HCT116 (cell line): ENCODE data around the gene AKT1. TPM values are rescaled to one million over a fixed set of nuclear protein-coding genes. Genes with fewer than 3 reads are reported as not detected.

Experiments used
- ATAC-seq: fragments of 200-7000 bp; cut with Tn5 transposase; 2 replicates; pipeline ENCODE4 v1.9.1; 2020; ENCODE audit warnings: mild to moderate bottlenecking, moderate library complexity
- BruUV-seq: library from RNA; stranded (reverse); fragments of 400-500 nt; replicated peaks from 2 replicates; lab custom pipeline; 2021; lab: Mats Ljungman, UMichigan
- CTCF ChIA-PET: fragments of 300-600 bp; sonication (Branson Sonifier 250); formaldehyde crosslinking; loops from one replicate; lab custom pipeline; 2021; ENCODE audit warnings: antibody characterized with exemption; lab: Charles Lee
- POLR2A ChIA-PET: fragments of 300-600, 350-600 bp; sonication (Branson Sonifier 250); formaldehyde crosslinking; loops from one replicate; lab custom pipeline; 2021; ENCODE audit warnings: antibody characterized with exemption; lab: Charles Lee
- RAD21 ChIA-PET, 2 experiments: fragments of 300-600 bp; sonication (Branson Sonifier 250); formaldehyde crosslinking; loops; one replicate each; lab custom pipeline; 2023; ENCODE audit warnings: low total read pairs in 2 of 2; ENCODE audit not compliant: uncharacterized antibody in 2 of 2, unreplicated experiment in 2 of 2, low non-redundant PET in 1 of 2; lab: Charles Lee
- DNase-seq: peaks from one replicate; pipeline ENCODE4 v3.0.0-alpha.2; 2010; ENCODE audit warnings: low read depth, low spot score
- H2AFZ ChIP-seq: fragments of 200-600 bp; shearing (Covaris generic), sonication (generic); 2 replicates; pipeline ENCODE4 v1.6.1; 2017; ENCODE audit warnings: low read depth, mixed run types, mixed read lengths, antibody characterized with exemption, low read length; ENCODE audit not compliant: poor library complexity, severe bottlenecking
- H3K27ac ChIP-seq: 2 replicates; pipeline ENCODE4 v1.5.1; 2012; ENCODE audit warnings: low read depth, low read length
- H3K27me3 ChIP-seq: fragments of 200-600 bp; sonication (generic); 2 replicates; pipeline ENCODE4 v1.6.1; 2016; ENCODE audit warnings: mixed run types, low read length, mixed read lengths; ENCODE audit not compliant: insufficient read depth
- H3K36me3 ChIP-seq, 2 experiments: fragments of 200-500 bp in 1 of 2; fragments of 200-600 bp in 1 of 2; sonication (Bioruptor generic) in 1 of 2; sonication (generic) in 1 of 2; 2 replicates each; pipeline versions ENCODE4 v1.5.1 to v1.6.1; 2014 to 2016; ENCODE audit warnings: low read length in 2 of 2, inconsistent platforms in 1 of 2, mixed read lengths in 1 of 2, mixed run types in 1 of 2; ENCODE audit not compliant: insufficient read depth in 2 of 2, control insufficient read depth in 1 of 2
- H3K4me1 ChIP-seq, 2 experiments: fragments of 200-600 bp in 1 of 2; sonication (generic) in 1 of 2; 2 replicates each; pipeline versions ENCODE4 v1.5.1 to v1.6.1; 2012 to 2017; ENCODE audit warnings: low read length in 2 of 2, inconsistent platforms in 1 of 2, mild to moderate bottlenecking in 1 of 2, mixed read lengths in 1 of 2, mixed run types in 1 of 2, moderate library complexity in 1 of 2; ENCODE audit not compliant: insufficient read depth in 2 of 2, control insufficient read depth in 1 of 2
- H3K4me2 ChIP-seq: fragments of 200-600 bp; sonication (generic); 2 replicates; pipeline ENCODE4 v1.6.1; 2017; ENCODE audit warnings: mixed run types, low read length, mixed read lengths
- H3K4me3 ChIP-seq, 2 experiments: fragments of 200-600 bp in 1 of 2; sonication (generic) in 1 of 2; replicated peaks in 1 of 2; 2 replicates each; pipeline ENCODE4 v1.5.1; 2011 to 2016; ENCODE audit warnings: low read length in 2 of 2, control low read depth in 1 of 2, low read depth in 1 of 2, mild to moderate bottlenecking in 1 of 2, mixed read lengths in 1 of 2, mixed run types in 1 of 2
- H3K79me2 ChIP-seq: fragments of 200-600 bp; sonication (generic); 2 replicates; pipeline ENCODE4 v1.6.1; 2017; ENCODE audit warnings: mild to moderate bottlenecking, mixed run types, low read length, moderate library complexity, mixed read lengths; ENCODE audit not compliant: insufficient read depth
- H3K9ac ChIP-seq: fragments of 200-600 bp; sonication (generic); 2 replicates; pipeline ENCODE4 v1.6.1; 2016; ENCODE audit warnings: low read length, mixed read lengths
- H3K9me2 ChIP-seq: fragments of 200-600 bp; sonication (generic), shearing (Covaris generic); 2 replicates; pipeline ENCODE4 v1.6.1; 2017; ENCODE audit warnings: mixed run types, mild to moderate bottlenecking, moderate library complexity; ENCODE audit not compliant: insufficient read depth
- H3K9me3 ChIP-seq, 2 experiments: fragments of 200-500 bp in 1 of 2; fragments of 200-600 bp in 1 of 2; sonication (Bioruptor generic) in 1 of 2; sonication (generic) in 1 of 2; 2 replicates each; pipeline ENCODE4 v1.6.1; 2014 to 2017; ENCODE audit warnings: low read length in 2 of 2, mixed read lengths in 2 of 2, inconsistent platforms in 1 of 2, low read depth in 1 of 2, mild to moderate bottlenecking in 1 of 2, mixed run types in 1 of 2, moderate library complexity in 1 of 2; ENCODE audit not compliant: control insufficient read depth in 1 of 2, insufficient read depth in 1 of 2
- H4K20me1 ChIP-seq: fragments of 200-600 bp; sonication (generic), shearing (Covaris generic); 2 replicates; pipeline ENCODE4 v1.6.1; 2017; ENCODE audit warnings: mixed run types, mild to moderate bottlenecking, moderate library complexity; ENCODE audit not compliant: insufficient read depth
- CEBPB ChIP-seq: IDR thresholded peaks from 2 replicates; pipeline ENCODE4 v1.6.1; 2012; ENCODE audit warnings: low read depth
- EGR1 ChIP-seq: IDR thresholded peaks from 2 replicates; pipeline ENCODE4 v1.6.1; 2012; ENCODE audit warnings: low read depth
- EZH2 ChIP-seq: fragments of 200-600 bp; sonication (generic); IDR thresholded peaks from 2 replicates; pipeline ENCODE4 v1.6.1; 2017; ENCODE audit warnings: antibody characterized with exemption, mixed run types
- EZH2phosphoT487 ChIP-seq: fragments of 200-600 bp; IDR thresholded peaks from 2 replicates; pipeline ENCODE4 v1.6.1; 2018; ENCODE audit warnings: antibody characterized with exemption, borderline replicate concordance
- FOSL1 ChIP-seq: IDR thresholded peaks from 2 replicates; pipeline ENCODE4 v1.6.1; 2012; ENCODE audit warnings: low read depth
- POLR2AphosphoS5 ChIP-seq: IDR thresholded peaks from 2 replicates; pipeline ENCODE4 v1.6.1; 2011; ENCODE audit warnings: mild to moderate bottlenecking, low read depth, low read length, moderate library complexity
- RAD21 ChIP-seq: IDR thresholded peaks from 2 replicates; pipeline ENCODE4 v1.6.1; 2012; ENCODE audit warnings: low read depth, mild to moderate bottlenecking
- SIN3A ChIP-seq: IDR thresholded peaks from 2 replicates; pipeline ENCODE4 v1.6.1; 2012; ENCODE audit warnings: low read depth
- SRF ChIP-seq: IDR thresholded peaks from 2 replicates; pipeline ENCODE4 v1.6.1; 2012; ENCODE audit warnings: low read depth
- ZFX ChIP-seq: fragments of 450-650 bp; IDR thresholded peaks from 2 replicates; pipeline ENCODE4 v1.6.1; 2017
- intact Hi-C: fragments of 100-400 bp; cut with micrococcal nuclease; formaldehyde crosslinking; loops from 2 replicates; pipeline ENCODE4 v1.10.0; 2022
- total RNA-seq: library from RNA; stranded (reverse); gene quantifications from one replicate; pipeline ENCODE4 v1.2.1, GENCODE V29; 2021; ENCODE audit not compliant: unreplicated experiment
- TF ChIP-seq, protein P1 (sequence below): IDR thresholded peaks from 2 replicates; pipeline ENCODE4 v1.6.1; 2012; ENCODE audit warnings: low read depth
- TF ChIP-seq, protein P2 (sequence below): IDR thresholded peaks from 2 replicates; pipeline ENCODE4 v1.6.1; 2011; ENCODE audit warnings: mild to moderate bottlenecking, low read length, moderate library complexity; ENCODE audit not compliant: insufficient replicate concordance; ENCODE audit errors: extremely low read depth

The AKT1 gene
- total RNA-seq, 1 experiment from 2014 or later: 152 TPM

DNA sequence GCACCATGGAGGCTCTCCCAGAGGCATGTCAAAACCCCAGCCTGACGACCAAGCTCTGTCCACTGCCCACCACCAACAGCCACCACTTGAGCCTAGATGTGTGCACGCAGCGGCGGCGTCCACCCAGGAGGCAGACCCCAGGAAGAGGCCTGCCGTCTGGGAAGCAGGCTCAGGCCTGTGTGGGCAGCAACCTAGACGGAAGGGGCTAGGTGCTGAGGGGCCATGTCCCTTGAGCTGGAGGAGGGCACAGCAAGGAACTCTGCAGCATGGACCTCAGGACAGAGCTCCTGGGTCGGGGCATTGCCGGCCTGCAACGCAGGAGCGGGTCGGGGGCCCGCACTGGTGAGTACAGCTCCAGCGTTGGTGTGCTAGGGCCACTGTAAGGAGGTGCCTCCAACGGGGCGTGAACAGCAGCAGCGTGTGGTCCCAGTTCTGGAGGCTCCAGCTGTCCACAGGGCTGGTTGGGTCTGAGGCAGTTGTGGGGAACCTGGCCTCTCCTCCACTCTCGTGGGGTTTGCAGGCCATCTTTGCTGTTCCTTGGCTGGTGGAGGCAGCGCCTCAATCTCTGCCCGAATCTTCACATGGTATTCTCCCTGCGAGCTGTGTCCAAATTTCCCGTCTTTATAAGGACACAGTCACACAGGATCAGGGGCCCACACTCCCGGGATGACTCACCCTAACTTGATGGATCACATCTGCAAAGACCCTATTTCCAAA lies 25.8 kb upstream of the AKT1 start:
- H3K9me2 ChIP-seq: no peaks in the 10 kb centered on the region
- ChIA-PET RAD21 (interaction anchor here in 1 of 2 experiments (0.7 kb wide), 1 partner anchor 17 kb away, joined by 4 read pairs; no protein-coding TSS in a partner anchor), CTCF (no interaction called here), POLR2A (interaction anchor here (1.0 kb wide), 1 partner anchor 69 kb away, joined by 4 read pairs; the partner anchor contains the start of gene SIVA1)
- H3K36me3 ChIP-seq: no peaks in the 10 kb centered on the region
- no peak for DNase-seq
- no peaks in the 10 kb centered on the region for H4K20me1 ChIP-seq
- intact Hi-C loops: no loop called here
- TF ChIP-seq EZH2phosphoT487 (no peak), EZH2 (no peak), FOSL1 (no peak), RAD21 (no peak), SIN3A (no peak), EGR1 (no peak), POLR2AphosphoS5 (no peak), ZFX (no peak), CEBPB (no peak), SRF (no peak)
- TF ChIP-seq, protein P1, sequence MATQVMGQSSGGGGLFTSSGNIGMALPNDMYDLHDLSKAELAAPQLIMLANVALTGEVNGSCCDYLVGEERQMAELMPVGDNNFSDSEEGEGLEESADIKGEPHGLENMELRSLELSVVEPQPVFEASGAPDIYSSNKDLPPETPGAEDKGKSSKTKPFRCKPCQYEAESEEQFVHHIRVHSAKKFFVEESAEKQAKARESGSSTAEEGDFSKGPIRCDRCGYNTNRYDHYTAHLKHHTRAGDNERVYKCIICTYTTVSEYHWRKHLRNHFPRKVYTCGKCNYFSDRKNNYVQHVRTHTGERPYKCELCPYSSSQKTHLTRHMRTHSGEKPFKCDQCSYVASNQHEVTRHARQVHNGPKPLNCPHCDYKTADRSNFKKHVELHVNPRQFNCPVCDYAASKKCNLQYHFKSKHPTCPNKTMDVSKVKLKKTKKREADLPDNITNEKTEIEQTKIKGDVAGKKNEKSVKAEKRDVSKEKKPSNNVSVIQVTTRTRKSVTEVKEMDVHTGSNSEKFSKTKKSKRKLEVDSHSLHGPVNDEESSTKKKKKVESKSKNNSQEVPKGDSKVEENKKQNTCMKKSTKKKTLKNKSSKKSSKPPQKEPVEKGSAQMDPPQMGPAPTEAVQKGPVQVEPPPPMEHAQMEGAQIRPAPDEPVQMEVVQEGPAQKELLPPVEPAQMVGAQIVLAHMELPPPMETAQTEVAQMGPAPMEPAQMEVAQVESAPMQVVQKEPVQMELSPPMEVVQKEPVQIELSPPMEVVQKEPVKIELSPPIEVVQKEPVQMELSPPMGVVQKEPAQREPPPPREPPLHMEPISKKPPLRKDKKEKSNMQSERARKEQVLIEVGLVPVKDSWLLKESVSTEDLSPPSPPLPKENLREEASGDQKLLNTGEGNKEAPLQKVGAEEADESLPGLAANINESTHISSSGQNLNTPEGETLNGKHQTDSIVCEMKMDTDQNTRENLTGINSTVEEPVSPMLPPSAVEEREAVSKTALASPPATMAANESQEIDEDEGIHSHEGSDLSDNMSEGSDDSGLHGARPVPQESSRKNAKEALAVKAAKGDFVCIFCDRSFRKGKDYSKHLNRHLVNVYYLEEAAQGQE: no peak
- TF ChIP-seq, protein P2, sequence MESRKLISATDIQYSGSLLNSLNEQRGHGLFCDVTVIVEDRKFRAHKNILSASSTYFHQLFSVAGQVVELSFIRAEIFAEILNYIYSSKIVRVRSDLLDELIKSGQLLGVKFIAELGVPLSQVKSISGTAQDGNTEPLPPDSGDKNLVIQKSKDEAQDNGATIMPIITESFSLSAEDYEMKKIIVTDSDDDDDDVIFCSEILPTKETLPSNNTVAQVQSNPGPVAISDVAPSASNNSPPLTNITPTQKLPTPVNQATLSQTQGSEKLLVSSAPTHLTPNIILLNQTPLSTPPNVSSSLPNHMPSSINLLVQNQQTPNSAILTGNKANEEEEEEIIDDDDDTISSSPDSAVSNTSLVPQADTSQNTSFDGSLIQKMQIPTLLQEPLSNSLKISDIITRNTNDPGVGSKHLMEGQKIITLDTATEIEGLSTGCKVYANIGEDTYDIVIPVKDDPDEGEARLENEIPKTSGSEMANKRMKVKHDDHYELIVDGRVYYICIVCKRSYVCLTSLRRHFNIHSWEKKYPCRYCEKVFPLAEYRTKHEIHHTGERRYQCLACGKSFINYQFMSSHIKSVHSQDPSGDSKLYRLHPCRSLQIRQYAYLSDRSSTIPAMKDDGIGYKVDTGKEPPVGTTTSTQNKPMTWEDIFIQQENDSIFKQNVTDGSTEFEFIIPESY: no peak
- H3K4me3 ChIP-seq: no peak overlapping the region
- peaks cover 17 to 29% of the 10 kb centered on the region in 2 experiments for H3K4me1 ChIP-seq
- BruUV-seq: no TSS peak
- H3K4me2 ChIP-seq: no peak overlapping the region
- no peak for ATAC-seq
- H3K27me3 ChIP-seq: no peaks in the 10 kb centered on the region
- H3K79me2 ChIP-seq: peaks cover 8% of the 10 kb centered on the region
- no peak overlapping the region for H2AFZ ChIP-seq
- H3K27ac ChIP-seq: no peak overlapping the region
- no peak overlapping the region for H3K9ac ChIP-seq
- peaks cover 0 to 7% of the 10 kb centered on the region in 2 experiments; a peak in 1 of 4 replicates for H3K9me3 ChIP-seq
